ENCODE measurements around the gene LAMB2.
A peak's percentile ranks its signal among the peaks of the same experiment; 100 is the strongest.

The LAMB2 gene

DNA sequence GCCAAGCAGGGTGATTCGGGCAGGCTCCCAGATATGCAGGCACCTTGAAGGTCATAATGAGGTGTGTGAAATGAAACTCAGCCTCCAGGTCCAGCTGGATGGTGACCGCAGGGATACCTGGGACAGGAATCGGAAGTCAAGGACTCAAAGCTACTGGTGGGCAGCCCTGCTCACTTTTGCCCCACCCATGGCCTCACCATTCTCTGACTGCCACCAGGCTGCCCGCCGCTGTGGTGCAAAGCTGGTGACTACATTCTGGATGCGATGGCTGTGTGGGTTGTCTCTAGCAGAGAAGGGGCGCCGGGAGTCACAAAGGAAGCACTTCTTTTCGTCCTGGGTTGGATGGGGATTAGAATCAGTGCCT lies 795 bp downstream of the LAMB2 start:
- H3K4me3 ChIP-seq (replicated peaks; ENCODE audit: insufficient read depth, low read length), result no peak overlapping the region
- no peaks in the 10 kb centered on the region for H3K27me3 ChIP-seq (ENCODE audit: insufficient read depth, poor library complexity, severe bottlenecking)
- no peak for DNase-seq (ENCODE audit: low read depth in 1 of 2, low spot score in 1 of 2)
- TF ChIP-seq GABPA (IDR thresholded peaks at IDR 0.05; ENCODE audit: low read depth), result no peak
- no peak overlapping the region for H3K27ac ChIP-seq (replicated peaks)

DNA sequence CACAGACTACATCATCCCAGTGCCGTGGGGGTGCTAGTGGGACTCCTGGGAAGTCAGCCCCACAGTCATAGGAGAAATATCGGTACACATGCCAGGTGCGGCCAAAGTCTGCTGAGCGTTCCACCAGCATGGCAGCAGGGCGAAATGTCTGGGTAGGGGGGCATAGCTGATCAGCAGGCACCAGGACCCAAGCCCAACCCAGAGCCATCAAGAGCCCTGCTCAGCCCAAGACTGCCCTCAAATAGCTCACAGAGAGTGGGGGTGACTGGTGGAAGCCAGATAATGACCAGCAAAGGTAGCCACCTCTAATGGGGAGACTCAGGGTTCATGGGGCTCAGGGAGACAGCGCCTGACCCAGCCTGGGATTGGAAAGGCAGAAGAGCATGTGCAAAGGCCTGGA lies 1.3 kb downstream of the LAMB2 start:
- Histone ChIP-seq H3K27ac (replicated peaks) (no peak overlapping the region), H3K27me3 (ENCODE audit: insufficient read depth, poor library complexity, severe bottlenecking) (no peaks in the 10 kb centered on the region), H3K4me3 (replicated peaks; ENCODE audit: insufficient read depth, low read length) (no peak overlapping the region)
- no peak for DNase-seq (ENCODE audit: low read depth in 1 of 2, low spot score in 1 of 2)
- no peak for TF ChIP-seq POLR2AphosphoS5 (IDR thresholded peaks at IDR 0.05; ENCODE audit: low read depth)
- no peak for TF ChIP-seq GABPA (IDR thresholded peaks at IDR 0.05; ENCODE audit: low read depth)
- TF ChIP-seq SPI1 (IDR thresholded peaks at IDR 0.05; ENCODE audit: borderline replicate concordance, low read depth), result no peak
- TF ChIP-seq, protein P1, sequence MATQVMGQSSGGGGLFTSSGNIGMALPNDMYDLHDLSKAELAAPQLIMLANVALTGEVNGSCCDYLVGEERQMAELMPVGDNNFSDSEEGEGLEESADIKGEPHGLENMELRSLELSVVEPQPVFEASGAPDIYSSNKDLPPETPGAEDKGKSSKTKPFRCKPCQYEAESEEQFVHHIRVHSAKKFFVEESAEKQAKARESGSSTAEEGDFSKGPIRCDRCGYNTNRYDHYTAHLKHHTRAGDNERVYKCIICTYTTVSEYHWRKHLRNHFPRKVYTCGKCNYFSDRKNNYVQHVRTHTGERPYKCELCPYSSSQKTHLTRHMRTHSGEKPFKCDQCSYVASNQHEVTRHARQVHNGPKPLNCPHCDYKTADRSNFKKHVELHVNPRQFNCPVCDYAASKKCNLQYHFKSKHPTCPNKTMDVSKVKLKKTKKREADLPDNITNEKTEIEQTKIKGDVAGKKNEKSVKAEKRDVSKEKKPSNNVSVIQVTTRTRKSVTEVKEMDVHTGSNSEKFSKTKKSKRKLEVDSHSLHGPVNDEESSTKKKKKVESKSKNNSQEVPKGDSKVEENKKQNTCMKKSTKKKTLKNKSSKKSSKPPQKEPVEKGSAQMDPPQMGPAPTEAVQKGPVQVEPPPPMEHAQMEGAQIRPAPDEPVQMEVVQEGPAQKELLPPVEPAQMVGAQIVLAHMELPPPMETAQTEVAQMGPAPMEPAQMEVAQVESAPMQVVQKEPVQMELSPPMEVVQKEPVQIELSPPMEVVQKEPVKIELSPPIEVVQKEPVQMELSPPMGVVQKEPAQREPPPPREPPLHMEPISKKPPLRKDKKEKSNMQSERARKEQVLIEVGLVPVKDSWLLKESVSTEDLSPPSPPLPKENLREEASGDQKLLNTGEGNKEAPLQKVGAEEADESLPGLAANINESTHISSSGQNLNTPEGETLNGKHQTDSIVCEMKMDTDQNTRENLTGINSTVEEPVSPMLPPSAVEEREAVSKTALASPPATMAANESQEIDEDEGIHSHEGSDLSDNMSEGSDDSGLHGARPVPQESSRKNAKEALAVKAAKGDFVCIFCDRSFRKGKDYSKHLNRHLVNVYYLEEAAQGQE (IDR thresholded peaks at IDR 0.05; ENCODE audit: insufficient replicate concordance, low read depth), result no peak
- TF ChIP-seq, protein P2, sequence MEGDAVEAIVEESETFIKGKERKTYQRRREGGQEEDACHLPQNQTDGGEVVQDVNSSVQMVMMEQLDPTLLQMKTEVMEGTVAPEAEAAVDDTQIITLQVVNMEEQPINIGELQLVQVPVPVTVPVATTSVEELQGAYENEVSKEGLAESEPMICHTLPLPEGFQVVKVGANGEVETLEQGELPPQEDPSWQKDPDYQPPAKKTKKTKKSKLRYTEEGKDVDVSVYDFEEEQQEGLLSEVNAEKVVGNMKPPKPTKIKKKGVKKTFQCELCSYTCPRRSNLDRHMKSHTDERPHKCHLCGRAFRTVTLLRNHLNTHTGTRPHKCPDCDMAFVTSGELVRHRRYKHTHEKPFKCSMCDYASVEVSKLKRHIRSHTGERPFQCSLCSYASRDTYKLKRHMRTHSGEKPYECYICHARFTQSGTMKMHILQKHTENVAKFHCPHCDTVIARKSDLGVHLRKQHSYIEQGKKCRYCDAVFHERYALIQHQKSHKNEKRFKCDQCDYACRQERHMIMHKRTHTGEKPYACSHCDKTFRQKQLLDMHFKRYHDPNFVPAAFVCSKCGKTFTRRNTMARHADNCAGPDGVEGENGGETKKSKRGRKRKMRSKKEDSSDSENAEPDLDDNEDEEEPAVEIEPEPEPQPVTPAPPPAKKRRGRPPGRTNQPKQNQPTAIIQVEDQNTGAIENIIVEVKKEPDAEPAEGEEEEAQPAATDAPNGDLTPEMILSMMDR (IDR thresholded peaks at IDR 0.05; ENCODE audit: insufficient read depth, low read length), result no peak

DNA sequence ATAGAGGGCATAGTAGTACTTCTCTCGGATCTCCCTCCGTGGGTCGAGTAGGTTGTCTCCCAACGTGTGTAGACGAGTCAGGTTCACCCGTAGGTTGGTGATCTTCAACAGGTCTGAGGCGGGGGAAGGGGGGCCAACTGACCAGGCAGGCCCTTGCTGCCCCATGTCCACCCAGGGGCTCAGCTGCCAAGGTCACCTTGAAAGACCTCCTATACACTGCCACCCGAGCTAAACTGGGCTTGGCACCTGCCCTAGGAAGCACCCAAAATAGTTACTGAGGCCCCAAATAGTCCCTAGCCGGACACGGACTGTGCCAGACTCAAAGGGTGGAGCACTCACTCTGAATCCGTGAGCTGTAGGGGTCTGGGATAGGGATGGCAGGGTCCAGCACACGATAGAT lies 1.8 kb downstream of the LAMB2 start:
- DNase-seq (ENCODE audit: low read depth in 1 of 2, low spot score in 1 of 2), result no peak
- Histone ChIP-seq H3K4me3 (replicated peaks; ENCODE audit: insufficient read depth, low read length) (no peak overlapping the region), H3K27me3 (ENCODE audit: insufficient read depth, poor library complexity, severe bottlenecking) (no peaks in the 10 kb centered on the region), H3K27ac (replicated peaks) (no peak overlapping the region)
- TF ChIP-seq POLR2AphosphoS5 (IDR thresholded peaks at IDR 0.05; ENCODE audit: low read depth) (no peak), SPI1 (IDR thresholded peaks at IDR 0.05; ENCODE audit: borderline replicate concordance, low read depth) (no peak)
- TF ChIP-seq, protein P2 (IDR thresholded peaks at IDR 0.05; ENCODE audit: insufficient read depth, low read length), result no peak
- TF ChIP-seq, protein P1 (IDR thresholded peaks at IDR 0.05; ENCODE audit: insufficient replicate concordance, low read depth), result no peak

DNA sequence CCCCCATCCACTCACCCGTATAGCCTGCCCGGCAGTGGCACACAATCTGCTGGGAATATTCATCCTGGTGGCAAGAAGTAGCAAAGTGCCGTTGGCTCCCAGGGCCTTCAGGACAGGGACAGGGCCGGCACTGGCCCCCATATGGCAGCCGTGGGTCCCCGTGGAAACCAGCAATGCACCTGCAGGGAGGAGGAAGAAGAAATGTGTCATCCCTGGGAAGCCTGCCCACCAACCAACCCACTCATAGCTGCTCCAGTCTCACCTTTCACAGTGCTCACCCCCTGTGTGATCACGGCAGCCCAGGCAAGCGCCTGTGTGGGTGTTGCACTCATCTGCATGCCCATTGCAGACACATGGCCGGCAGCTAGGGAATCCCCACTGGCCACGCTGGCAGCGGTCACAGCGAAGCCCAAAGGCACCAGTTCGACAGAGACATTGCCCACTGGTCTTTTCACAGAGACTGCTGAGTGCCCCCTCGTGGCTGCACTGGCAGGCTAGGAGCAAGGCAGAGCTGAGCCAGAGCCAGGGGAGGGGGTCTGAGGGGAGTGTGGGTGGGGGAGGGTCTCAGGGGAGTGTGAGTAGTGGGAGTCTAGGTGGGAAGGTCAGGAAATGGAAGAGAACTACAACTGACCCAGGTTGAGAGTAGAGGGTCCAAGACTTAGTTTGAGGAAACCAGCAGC lies 7.7 kb downstream of the LAMB2 start:
- Histone ChIP-seq H3K27me3 (ENCODE audit: insufficient read depth, poor library complexity, severe bottlenecking) (no peaks in the 10 kb centered on the region), H3K4me3 (replicated peaks; ENCODE audit: insufficient read depth, low read length) (no peak overlapping the region), H3K27ac (replicated peaks) (no peak overlapping the region)
- TF ChIP-seq, protein P2 (IDR thresholded peaks at IDR 0.05; ENCODE audit: insufficient read depth, low read length), result no peak
- no peak for TF ChIP-seq POLR2AphosphoS5 (IDR thresholded peaks at IDR 0.05; ENCODE audit: low read depth)
- DNase-seq (ENCODE audit: low read depth in 1 of 2, low spot score in 1 of 2), result peak in 1 of 2 experiments; percentile 7
